Measurements from ENCODE around the gene OSGIN1.

Gene OSGIN1

GRCh38 chr16:83958137-83958845 lies 5.3 kb downstream of the OSGIN1 start:
- no peak for DNase-seq (ENCODE audit: low spot score)

GRCh38 chr16:83958846-83959565 lies 6.0 kb downstream of the OSGIN1 start:
- no peak for DNase-seq (ENCODE audit: low spot score)

GRCh38 chr16:83959656-83960434 lies 6.8 kb downstream of the OSGIN1 start:
- DNase-seq (ENCODE audit: low spot score) = no peak

- no peak for DNase-seq (ENCODE audit: low spot score)
Measured at GRCh38 chr16:83960521-83961249, 7.6 kb downstream of the OSGIN1 start.

DNA sequence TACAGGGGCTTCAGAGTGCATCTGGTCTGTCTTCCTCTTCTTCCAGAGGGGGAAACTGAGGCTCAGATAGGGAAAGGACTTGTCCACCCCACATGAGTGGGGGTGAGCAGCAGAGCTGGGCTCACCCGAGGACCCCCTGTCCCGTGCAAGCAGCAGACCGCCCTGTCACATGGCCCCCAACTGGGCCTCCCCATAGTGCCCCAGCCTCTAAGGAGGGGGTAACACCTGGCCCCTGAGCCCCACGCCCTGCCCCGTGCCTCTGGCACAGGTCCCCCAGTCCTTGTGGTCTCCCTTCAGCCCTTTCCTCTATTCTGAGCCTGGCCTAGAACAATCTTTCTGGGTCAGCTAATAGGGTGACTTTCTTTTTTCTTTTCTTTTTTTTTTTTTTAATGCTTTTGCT lies 8.6 kb downstream of the OSGIN1 start:
- no peak for DNase-seq (ENCODE audit: low spot score)

DNA sequence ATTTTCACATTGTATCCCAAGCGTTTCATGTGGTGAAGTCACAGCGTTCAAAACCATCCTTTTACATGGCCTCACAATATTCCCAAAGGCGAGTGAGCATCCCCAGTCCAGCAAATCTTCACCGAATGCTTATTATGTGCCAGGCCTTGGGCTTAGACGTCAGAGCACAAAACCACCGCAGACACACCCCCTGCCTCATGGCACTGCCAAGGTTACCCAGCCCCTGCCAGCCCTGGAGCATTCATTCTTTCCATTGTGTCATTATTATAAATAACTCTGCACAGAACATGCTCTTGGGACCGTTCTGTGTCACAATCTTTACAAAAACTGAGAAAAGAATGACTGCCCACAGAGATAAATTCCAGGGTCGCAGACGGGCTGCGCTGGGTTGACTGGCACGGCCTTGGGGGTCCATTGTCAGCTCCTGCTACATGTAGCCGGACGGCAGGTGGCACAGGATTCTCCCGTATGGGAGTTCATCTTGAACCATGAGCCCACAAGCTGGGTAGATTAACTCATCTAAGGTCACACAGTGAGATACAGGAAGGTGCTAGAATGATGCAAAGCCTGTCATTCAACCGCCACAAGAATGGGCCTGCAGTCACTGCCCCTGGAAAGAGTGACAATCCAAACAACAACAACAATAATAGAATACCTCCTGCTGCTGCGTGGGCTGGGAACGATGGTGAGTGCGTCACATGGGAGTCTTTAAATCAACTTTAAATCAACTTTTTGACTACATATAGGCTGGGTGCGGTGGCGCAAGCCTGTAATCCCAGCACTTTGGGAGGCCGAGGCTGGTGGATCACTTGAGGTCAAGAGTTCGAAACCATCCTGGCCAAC lies 10.5 kb downstream of the OSGIN1 start:
- no peak for DNase-seq (ENCODE audit: low spot score)

- DNase-seq (ENCODE audit: low spot score) = no peak
Measured at GRCh38 chr16:83964684-83965443, 11.8 kb downstream of the OSGIN1 start.

GRCh38 chr16:83965444-83966152 lies 12.6 kb downstream of the OSGIN1 start:
- DNase-seq (ENCODE audit: low spot score) = no peak

GRCh38 chr16:83966153-83966696 lies 13.2 kb downstream of the OSGIN1 start:
- DNase-seq (ENCODE audit: low spot score) = no peak

DNA sequence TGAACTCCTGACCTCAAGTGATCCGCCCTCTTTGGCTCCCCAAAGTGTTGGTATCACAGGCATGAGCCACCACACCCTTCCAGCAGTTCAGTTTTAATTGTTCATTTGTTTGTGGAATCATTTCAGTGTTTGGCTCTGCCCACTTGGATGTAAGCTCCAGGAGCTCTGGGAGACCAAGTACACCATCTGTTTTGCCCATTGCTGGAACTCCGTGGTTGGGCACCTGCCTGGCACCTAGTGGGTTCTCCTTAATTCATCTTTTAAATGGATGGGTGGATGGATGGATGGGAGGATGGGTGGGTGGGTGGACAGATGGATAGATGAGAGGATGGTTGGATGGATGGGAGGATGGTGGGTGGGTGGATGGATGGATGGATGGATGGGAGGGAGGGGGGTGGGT lies 14.1 kb downstream of the OSGIN1 start:
- no peak for DNase-seq (ENCODE audit: low spot score)

DNA sequence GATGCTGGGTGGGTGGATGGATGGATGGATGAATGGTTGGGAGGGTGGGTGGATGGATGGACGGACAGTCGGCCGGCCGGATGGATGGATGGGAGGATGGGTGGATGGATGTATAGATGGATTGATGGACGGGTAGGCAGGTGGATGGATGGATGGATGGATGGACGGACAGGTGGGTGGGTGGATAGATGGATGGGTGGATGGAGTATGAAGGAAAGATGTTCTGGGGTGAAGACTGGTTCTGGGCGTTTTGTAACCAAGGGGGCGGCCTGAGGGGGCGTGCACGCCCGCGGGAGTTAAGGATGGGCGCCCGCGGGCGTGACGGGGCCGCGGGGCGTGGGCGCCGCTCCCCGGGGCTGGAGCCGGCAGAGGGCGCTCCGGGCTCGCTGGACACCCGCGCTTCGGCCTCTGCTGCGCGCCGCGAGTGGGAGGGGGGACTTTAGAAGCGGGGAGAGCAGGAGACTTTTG lies 14.8 kb downstream of the OSGIN1 start, which contains the start of gene NECAB2:
Gene NECAB2 (plus strand): TSS at position 407 of the 468 bp plus-strand sequence. CDS start 405 bp downstream, outside the sequence.
- DNase-seq (ENCODE audit: low spot score) = no peak

- no peak for DNase-seq (ENCODE audit: low spot score)
Measured at GRCh38 chr16:83968306-83968851, 15.3 kb downstream of the OSGIN1 start.

- no peak for DNase-seq (ENCODE audit: low spot score)
Measured at GRCh38 chr16:83968891-83969649, 16.0 kb downstream of the OSGIN1 start.

- DNase-seq (ENCODE audit: low spot score) = no peak
Measured at GRCh38 chr16:83969771-83970429, 16.9 kb downstream of the OSGIN1 start.

DNA sequence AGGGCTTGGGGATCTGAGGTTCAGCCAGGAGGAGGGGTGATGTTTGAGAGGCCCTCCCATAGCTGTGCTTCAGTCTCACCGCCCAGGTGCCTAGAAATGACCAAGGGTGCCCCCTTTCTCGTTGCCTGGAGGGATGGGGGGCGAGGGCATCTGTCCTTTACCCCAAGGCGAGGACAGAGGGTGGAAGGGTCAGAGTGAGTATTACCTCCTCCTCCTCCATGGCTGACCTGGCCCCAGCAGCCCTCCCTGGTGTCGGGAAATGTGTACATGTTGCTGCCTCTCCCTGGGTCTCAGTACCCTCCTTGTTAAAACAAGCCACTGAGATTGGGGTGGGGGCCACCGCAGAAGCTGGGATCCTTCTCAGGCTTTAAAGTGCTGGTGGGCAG lies 17.4 kb downstream of the OSGIN1 start:
- DNase-seq (ENCODE audit: low spot score) = no peak

- DNase-seq (ENCODE audit: low spot score) = no peak
Measured at GRCh38 chr16:83971165-83972130, 18.4 kb downstream of the OSGIN1 start.

Measured in left forelimb (tissue), 1 donor.